Heart right ventricle (tissue), 16 donors: ENCODE results near the gene TULP4. TPM values are rescaled to one million over a fixed set of nuclear protein-coding genes. Genes with fewer than 3 reads are reported as not detected.

Source experiments
- ATAC-seq, 8 donors: fragments of 200-7000 bp; cut with Tn5 transposase; one replicate each; pipeline ENCODE4 v1.9.1; 2020; ENCODE audit warnings: mild to moderate bottlenecking in 8 of 8, moderate library complexity in 8 of 8, moderate number of reproducible peaks in 1 of 8
- DNase-seq, 2 donors: peaks; one replicate each; pipeline ENCODE4 v3.0.0-alpha.2; 2020
- H3K27ac ChIP-seq, 10 donors: fragments of 200-600 bp; sonication (generic) in 2 of 10; one replicate each; pipeline versions ENCODE4 v1.5.0 to v1.8.0; 2020 to 2022; ENCODE audit warnings: mild to moderate bottlenecking in 3 of 10
- H3K27me3 ChIP-seq, 7 donors: fragments of 200-600 bp; one replicate each; pipeline ENCODE4 v1.8.0; 2021 to 2022; ENCODE audit warnings: mild to moderate bottlenecking in 2 of 7
- H3K36me3 ChIP-seq, 9 donors: fragments of 200-600 bp; sonication (generic) in 1 of 9; one replicate each; pipeline versions ENCODE4 v1.5.0 to v1.8.0; 2020 to 2022; ENCODE audit warnings: mild to moderate bottlenecking in 2 of 9
- H3K4me1 ChIP-seq, 9 donors: fragments of 200-600 bp; sonication (generic) in 1 of 9; one replicate each; pipeline versions ENCODE4 v1.5.0 to v1.8.0; 2020 to 2022; ENCODE audit warnings: mild to moderate bottlenecking in 4 of 9
- H3K4me3 ChIP-seq, 10 donors: fragments of 200-600 bp; sonication (generic) in 2 of 10; one replicate each; pipeline versions ENCODE4 v1.5.0 to v1.8.0; 2020 to 2022; ENCODE audit warnings: mild to moderate bottlenecking in 7 of 10, moderate library complexity in 2 of 10
- H3K9me3 ChIP-seq, 11 donors: fragments of 200-600 bp in 10 of 11; sonication (generic) in 2 of 11; one replicate each; pipeline versions ENCODE4 v1.5.0 to v1.8.0; 2013 to 2022; ENCODE audit warnings: mild to moderate bottlenecking in 2 of 11, control low read depth in 1 of 11, moderate library complexity in 1 of 11
- WGBS, 2 donors: extraction: QIAGEN DNeasy Blood & Tissue Kit; methylation state at CpG; one replicate each; pipeline ENCODE4 v1.1.7; 2013; ENCODE audit warnings: inconsistent platforms in 1 of 2; 5-methylcytosine and 5-hydroxymethylcytosine counted together
- intact Hi-C, 10 donors: fragments of 100-400 bp; cut with DNase I; formaldehyde crosslinking; loops; one replicate each; pipeline versions ENCODE4 v1.11.1 to v1.14.2; 2022
- polyA plus RNA-seq, 2 donors: library from polyadenylated mRNA; stranded (reverse); fragments of 200-250 nt; gene quantifications; one replicate each; pipeline ENCODE4 v1.2.3, GENCODE V29; 2013
- total RNA-seq, 10 donors: library from RNA; stranded (reverse); fragmentation: NEBNext Ultra II Directional in 3 of 10; extraction: Animal tissue kit (Norgen Biotek cat#: 25700) in 3 of 10; gene quantifications; one replicate each; pipeline versions ENCODE4 v1.2.1 to v1.2.4, GENCODE V29; 2021 to 2023
- TF ChIP-seq, protein P1 (sequence below), 9 donors: fragments of 200-600 bp; sonication (generic) in 2 of 9; IDR thresholded peaks; one replicate each; pipeline versions ENCODE4 v1.5.0 to v1.8.0; 2021 to 2022; ENCODE audit warnings: antibody characterized with exemption in 9 of 9, mild to moderate bottlenecking in 5 of 9, moderate library complexity in 1 of 9
- donor health status: Arrhythmogenic right ventricular cardiomyopathy.
- donor health status: ischemic (EF 13 %, LVEDD 7.1; RV severe dilation, severe dysfunction).
- donor health status: healthy with polysubstance abuse.
- donor health status: DM: no; HTN: yes; CAD: no.
- donor health status: DM: no; HTN: no; CAD: no.
- donor health status: ischemic (EF 25% LVEDD 6.9; RV normal size, moderate dysfunction).
- donor health status: ischemic (EF 25% LVEDD 5.7; RV mildly dilated, moderate dysfunction).
- donor health status: healthy.
- donor health status: DM: yes; HTN: yes; CAD: no.
- donor health status: Ischemic cardiomyopathy.
- donor health status: ischemic (EF 35%, LVEDD 5.7; RV mildly dilated, moderate dysfunction).
- donor health status: nonischemic (EF 11% LVEDD 7.7; RV severe dilation, severe dysfunction).
- donor health status: DM: yes; HTN: yes; CAD: no.
- donor health status: PGD.
- donor health status: ischemic (EF 29% LVEDD 5.4; RV normal size, mild dysfunction).
- donor health status: nonischemic (EF 23%, LVEDD 6.1; RV moderate dilation, normal function).

TULP4 gene
- total and polyA plus RNA-seq, 12 donors, result 2.1 to 127 (median 99.2) TPM

DNA sequence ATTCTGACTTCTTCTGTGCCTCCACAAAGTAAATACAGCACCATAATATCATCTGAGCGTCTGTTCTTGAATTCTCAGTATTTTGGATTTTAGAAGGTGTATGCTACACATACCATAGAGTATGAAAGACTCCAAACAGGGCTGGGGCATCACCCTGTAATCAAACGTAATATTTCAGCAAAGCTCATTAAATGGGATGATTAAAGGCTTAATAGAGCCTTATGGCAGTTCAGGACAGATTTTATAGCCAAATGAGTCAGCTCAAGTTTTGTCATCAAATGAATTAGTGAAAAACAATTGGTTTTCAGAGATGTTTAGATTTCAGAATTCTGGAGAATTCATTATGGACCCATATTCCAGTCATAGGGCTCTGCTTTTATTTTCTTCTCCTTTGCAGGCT, 68.9 kb downstream of the TULP4 start:
- Histone ChIP-seq H3K27ac (no peak overlapping the region), H3K4me3 (no peak overlapping the region), H3K9me3 (no peaks in the 10 kb centered on the region), H3K36me3 (no peaks in the 10 kb centered on the region), H3K4me1 (peaks cover 0 to 19% (median 0%) of the 10 kb centered on the region in 9 donors), H3K27me3 (no peaks in the 10 kb centered on the region)
- intact Hi-C loops, result no loop called here
- no peak for ATAC-seq
- DNase-seq, result no peak
- TF ChIP-seq, protein P1, sequence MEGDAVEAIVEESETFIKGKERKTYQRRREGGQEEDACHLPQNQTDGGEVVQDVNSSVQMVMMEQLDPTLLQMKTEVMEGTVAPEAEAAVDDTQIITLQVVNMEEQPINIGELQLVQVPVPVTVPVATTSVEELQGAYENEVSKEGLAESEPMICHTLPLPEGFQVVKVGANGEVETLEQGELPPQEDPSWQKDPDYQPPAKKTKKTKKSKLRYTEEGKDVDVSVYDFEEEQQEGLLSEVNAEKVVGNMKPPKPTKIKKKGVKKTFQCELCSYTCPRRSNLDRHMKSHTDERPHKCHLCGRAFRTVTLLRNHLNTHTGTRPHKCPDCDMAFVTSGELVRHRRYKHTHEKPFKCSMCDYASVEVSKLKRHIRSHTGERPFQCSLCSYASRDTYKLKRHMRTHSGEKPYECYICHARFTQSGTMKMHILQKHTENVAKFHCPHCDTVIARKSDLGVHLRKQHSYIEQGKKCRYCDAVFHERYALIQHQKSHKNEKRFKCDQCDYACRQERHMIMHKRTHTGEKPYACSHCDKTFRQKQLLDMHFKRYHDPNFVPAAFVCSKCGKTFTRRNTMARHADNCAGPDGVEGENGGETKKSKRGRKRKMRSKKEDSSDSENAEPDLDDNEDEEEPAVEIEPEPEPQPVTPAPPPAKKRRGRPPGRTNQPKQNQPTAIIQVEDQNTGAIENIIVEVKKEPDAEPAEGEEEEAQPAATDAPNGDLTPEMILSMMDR (IDR thresholded peaks at IDR 0.05), result no peak
- 88 to 94% methylated on average over 2 of the region's 2 CpGs for WGBS, 2 donors

DNA sequence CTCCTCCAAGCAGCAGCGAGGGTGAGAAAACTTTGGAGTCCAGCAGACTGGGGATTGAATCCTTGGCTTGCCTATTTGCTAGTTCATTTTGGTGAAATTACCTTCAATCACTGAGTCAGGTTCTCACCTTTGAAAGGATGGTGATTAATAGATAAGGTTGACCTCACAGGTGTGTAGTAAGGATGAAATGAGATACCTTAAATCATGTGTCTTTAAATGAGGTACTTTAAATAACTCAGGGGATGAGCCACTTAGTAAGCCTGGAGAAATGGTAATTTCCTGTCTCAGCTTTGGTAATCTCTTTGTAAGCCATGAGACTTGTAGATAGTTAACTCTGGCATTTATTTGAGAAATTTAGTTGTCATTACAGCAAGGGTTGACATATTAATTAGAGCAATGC, 70.2 kb downstream of the TULP4 start:
- ATAC-seq (no peak), DNase-seq (no peak)
- WGBS, 2 donors, result 97 to 98% methylated on average over 1 of the region's 1 CpG
- intact Hi-C loops, result no loop called here
- Histone ChIP-seq H3K4me1 (peaks cover 0 to 9% (median 0%) of the 10 kb centered on the region in 9 donors), H3K9me3 (no peaks in the 10 kb centered on the region), H3K36me3 (no peaks in the 10 kb centered on the region), H3K4me3 (no peak overlapping the region), H3K27ac (no peak overlapping the region), H3K27me3 (no peaks in the 10 kb centered on the region)
- TF ChIP-seq, protein P1 (IDR thresholded peaks at IDR 0.05), result no peak

DNA sequence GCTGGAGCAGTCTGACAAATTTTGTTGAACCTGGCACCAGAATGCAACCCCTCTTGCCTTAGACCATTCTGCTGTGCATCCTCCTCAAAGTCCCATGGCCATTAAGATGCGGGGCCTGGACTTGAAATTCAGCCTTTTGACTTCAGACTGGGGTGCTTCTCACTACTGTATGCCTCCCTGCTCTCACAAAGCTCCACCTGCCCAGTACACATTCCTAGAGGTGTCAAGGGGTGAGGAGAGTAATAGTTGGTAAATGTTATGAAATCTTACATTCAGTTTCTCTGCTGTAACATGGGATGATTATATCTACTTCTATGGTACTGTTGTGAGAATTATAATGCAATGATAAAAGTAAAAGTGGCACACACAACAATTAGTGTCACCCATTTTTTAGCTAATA, 70.8 kb downstream of the TULP4 start:
- TF ChIP-seq, protein P1 (IDR thresholded peaks at IDR 0.05), result no peak
- Histone ChIP-seq H3K9me3 (no peaks in the 10 kb centered on the region), H3K27ac (no peak overlapping the region), H3K4me1 (peaks cover 0 to 3% (median 0%) of the 10 kb centered on the region in 9 donors), H3K4me3 (no peak overlapping the region), H3K36me3 (no peaks in the 10 kb centered on the region), H3K27me3 (no peaks in the 10 kb centered on the region)
- DNase-seq (no peak), ATAC-seq (no peak)
- WGBS, 2 donors, result 95 to 97% methylated on average over 1 of the region's 1 CpG
- intact Hi-C loops, result no loop called here

DNA sequence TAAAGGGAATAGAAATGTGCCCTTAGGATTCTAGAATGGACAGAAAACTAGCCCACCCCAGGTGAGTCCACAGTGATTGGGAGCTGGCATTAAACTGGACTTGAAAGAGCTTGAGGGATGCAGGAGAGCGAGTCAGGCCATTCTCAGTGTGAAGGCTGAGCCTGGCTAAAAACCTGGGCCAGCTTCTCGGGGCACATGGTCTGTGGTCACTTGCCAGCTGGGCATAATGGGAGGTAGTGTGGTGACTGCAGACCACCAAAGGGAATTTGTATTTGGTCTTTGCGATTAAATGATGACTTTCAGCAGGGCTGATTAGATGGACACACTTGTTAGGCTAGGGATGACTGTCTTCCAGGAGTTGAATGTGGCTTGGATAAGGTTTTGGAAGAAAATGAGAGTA, 71.3 kb downstream of the TULP4 start:
- 93 to 96% methylated on average over 3 of the region's 3 CpGs for WGBS, 2 donors
- Histone ChIP-seq H3K27ac (no peak overlapping the region), H3K36me3 (no peaks in the 10 kb centered on the region), H3K4me1 (no peaks in the 10 kb centered on the region), H3K4me3 (no peak overlapping the region), H3K27me3 (no peaks in the 10 kb centered on the region), H3K9me3 (no peaks in the 10 kb centered on the region)
- TF ChIP-seq, protein P1 (IDR thresholded peaks at IDR 0.05), result no peak
- intact Hi-C loops, result no loop called here
- no peak for DNase-seq
- no peak for ATAC-seq
